ENCODE data around the gene DOCK11.
A peak's percentile ranks its signal among the peaks of the same experiment; 100 is the strongest.

The DOCK11 gene

DNA sequence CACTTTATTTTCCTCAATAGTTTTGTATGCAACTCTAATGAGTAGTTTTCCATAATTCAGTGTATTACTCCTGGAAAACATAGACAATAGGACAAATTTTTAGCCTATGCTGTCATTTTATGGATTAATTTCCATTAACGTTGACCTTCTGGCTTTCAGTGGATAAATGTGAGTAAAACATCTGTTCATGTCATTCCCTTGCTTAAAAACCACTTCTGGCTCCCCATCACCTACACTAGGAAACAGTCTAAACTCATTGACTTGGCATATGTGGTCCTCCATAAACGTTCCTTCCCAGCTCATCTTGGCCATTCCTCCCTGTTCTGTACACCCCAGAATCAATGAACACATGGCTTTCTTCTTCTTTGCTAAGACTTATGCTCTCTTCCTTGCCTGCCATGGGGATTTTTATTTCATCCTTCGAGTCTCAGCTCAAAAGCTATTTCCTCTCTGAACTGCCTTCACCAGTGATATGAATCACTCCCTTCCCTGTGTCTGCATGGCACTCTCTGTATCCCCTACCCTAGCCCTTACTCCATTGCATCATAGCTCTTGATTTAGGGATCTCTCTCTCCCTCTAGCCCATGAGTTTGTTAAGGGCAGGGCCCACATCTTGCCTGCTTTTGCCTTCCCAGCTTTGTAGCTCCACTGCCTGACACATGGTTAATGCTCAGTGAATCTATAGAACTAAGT is 34.8 kb downstream of the DOCK11 start:
- peak; percentile 63 for DNase-seq (ENCODE audit: low read depth)

DNA sequence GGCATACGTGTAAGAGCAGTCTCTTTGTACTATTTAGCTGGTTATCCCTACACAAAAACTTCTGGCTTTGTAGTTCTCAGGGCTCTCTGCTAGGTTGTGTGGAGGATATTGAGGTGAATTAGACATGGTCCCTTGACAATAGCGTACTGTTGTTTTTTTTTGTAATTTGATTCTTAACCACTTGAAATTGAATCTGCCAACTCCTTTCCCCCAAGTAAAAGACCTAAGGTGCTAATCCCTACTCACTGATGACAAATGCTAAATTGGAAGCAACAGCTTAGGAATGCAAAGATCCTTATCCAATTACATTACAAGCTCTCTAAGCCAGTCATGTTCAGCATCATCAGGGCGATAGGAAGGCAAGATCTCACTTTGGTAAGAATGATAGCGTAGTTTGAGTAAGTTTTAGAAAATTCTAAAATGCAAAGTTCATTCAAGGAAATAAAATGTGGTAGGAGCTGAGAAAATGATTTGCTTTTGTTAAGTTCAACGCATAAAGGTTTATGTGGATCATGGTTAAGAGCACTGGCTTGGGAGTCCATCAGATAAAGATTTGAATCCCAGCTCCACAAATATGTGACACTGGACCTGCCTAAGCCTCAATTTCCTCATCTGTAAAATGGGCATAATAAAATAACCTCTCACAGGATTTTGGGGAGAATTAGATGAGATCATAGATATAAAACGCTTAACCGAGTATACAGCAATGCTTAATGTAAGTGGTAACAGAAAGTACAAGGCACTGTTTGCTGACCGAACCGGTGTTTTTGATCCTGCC is 39.3 kb downstream of the DOCK11 start:
- TF ChIP-seq, protein P1, sequence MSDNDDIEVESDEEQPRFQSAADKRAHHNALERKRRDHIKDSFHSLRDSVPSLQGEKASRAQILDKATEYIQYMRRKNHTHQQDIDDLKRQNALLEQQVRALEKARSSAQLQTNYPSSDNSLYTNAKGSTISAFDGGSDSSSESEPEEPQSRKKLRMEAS (IDR thresholded peaks at IDR 0.05; ENCODE audit: low read depth, low read length): no peak
- TF ChIP-seq, protein P2, sequence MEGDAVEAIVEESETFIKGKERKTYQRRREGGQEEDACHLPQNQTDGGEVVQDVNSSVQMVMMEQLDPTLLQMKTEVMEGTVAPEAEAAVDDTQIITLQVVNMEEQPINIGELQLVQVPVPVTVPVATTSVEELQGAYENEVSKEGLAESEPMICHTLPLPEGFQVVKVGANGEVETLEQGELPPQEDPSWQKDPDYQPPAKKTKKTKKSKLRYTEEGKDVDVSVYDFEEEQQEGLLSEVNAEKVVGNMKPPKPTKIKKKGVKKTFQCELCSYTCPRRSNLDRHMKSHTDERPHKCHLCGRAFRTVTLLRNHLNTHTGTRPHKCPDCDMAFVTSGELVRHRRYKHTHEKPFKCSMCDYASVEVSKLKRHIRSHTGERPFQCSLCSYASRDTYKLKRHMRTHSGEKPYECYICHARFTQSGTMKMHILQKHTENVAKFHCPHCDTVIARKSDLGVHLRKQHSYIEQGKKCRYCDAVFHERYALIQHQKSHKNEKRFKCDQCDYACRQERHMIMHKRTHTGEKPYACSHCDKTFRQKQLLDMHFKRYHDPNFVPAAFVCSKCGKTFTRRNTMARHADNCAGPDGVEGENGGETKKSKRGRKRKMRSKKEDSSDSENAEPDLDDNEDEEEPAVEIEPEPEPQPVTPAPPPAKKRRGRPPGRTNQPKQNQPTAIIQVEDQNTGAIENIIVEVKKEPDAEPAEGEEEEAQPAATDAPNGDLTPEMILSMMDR (IDR thresholded peaks at IDR 0.05; ENCODE audit: low read depth, low read length): no peak
- no peak for TF ChIP-seq POLR2A (IDR thresholded peaks at IDR 0.05; ENCODE audit: extremely low read depth, insufficient read length)
- TF ChIP-seq MYC (IDR thresholded peaks at IDR 0.05; ENCODE audit: low read depth, low read length): no peak
- H3K4me3 ChIP-seq (ENCODE audit: low read depth, low read length): no peak overlapping the region
- no peak for DNase-seq (ENCODE audit: low read depth)

More for the DNA sequence above, 34.8 kb downstream of the DOCK11 start:
- TF ChIP-seq MYC (IDR thresholded peaks at IDR 0.05; ENCODE audit: low read depth, low read length) (no peak), POLR2A (IDR thresholded peaks at IDR 0.05; ENCODE audit: extremely low read depth, insufficient read length) (no peak)
- TF ChIP-seq, protein P2 (IDR thresholded peaks at IDR 0.05; ENCODE audit: low read depth, low read length): no peak
- TF ChIP-seq, protein P1 (IDR thresholded peaks at IDR 0.05; ENCODE audit: low read depth, low read length): no peak
- no peak overlapping the region for H3K4me3 ChIP-seq (ENCODE audit: low read depth, low read length)

DNA sequence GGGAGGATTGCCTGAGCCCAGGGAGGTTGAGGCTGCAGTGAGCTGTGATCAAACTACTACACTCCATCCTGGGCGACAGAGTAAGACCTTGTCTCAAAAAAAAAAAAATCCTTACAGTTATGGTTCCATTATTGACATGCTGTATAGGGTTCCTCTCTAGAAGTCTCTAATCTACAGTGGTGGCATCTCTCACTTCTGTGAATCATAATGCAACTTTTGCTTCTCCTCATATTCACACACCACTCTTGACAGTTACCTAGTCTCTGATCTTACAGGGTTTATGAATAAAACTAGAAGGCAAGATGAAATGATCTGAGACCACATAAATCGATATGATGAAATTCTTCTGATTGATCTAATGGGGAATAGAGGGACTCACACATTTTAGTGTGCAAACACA is 40.6 kb downstream of the DOCK11 start:
- H3K4me3 ChIP-seq (ENCODE audit: low read depth, low read length): no peak overlapping the region
- TF ChIP-seq, protein P2 (IDR thresholded peaks at IDR 0.05; ENCODE audit: low read depth, low read length): no peak
- TF ChIP-seq MYC (IDR thresholded peaks at IDR 0.05; ENCODE audit: low read depth, low read length) (no peak), POLR2A (IDR thresholded peaks at IDR 0.05; ENCODE audit: extremely low read depth, insufficient read length) (no peak)
- TF ChIP-seq, protein P1 (IDR thresholded peaks at IDR 0.05; ENCODE audit: low read depth, low read length): no peak

DNA sequence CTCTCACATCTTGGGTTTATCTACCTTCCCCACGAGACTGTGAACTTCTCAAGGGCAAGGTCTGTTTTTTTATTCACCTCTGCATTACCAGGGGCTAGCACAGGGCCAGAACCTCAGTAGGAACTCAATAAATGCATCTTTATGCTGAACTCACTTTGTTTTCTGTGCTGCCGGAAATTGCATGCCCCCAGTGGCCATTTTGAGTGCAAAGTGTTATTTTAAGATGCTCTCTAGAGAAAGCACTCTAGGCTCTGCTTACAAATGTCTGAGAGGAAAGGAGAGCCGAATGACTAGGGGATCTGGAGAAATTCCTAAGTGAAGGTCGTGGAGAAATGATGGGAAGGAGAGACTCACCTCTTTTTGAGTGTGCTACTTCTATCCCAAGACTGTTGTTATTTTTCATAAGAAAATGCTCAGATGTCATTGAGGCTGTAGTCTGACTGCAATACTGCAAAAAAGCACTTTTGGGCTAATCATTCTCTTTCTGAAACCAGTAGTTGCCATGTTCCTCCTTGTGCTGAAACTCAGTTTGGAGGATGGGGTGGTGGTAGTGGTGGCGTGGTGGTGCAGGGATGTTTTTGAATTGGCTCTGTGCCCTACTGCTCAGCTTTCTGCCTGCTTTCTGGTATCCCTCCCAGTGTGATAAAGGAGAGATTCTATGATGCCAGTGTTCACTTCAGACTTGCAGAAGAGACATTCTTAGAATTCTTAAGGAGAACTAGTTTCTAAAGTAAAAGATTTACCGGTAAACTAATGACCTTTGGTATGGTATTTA is 41.3 kb downstream of the DOCK11 start:
- TF ChIP-seq, protein P1 (IDR thresholded peaks at IDR 0.05; ENCODE audit: low read depth, low read length): no peak
- no peak for TF ChIP-seq POLR2A (IDR thresholded peaks at IDR 0.05; ENCODE audit: extremely low read depth, insufficient read length)
- TF ChIP-seq, protein P2 (IDR thresholded peaks at IDR 0.05; ENCODE audit: low read depth, low read length): peak; percentile 9
- H3K4me3 ChIP-seq (ENCODE audit: low read depth, low read length): no peak overlapping the region
- peak; percentile 11 for DNase-seq (ENCODE audit: low read depth)

More for the DNA sequence above, 40.6 kb downstream of the DOCK11 start:
- no peak for DNase-seq (ENCODE audit: low read depth)

DNA sequence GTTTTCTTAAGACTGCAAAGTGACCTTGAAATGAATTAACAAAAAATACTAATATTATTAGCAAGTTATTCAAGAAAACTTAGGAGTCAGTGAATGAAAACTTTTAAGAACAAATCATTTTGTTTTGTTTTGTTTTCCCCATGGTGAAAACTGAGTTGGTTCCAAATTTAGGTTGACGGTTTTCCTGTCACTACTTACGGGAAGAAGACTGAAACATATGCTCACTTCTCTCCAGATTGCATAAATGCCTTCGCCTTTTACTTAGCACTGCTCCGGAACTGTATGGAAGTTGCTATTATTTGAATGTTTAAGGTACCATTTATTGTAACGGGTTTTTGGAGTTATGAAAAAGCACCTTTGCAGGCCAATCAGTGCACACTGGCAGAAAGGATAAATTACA is 42.8 kb downstream of the DOCK11 start:
- no peak overlapping the region for H3K4me3 ChIP-seq (ENCODE audit: low read depth, low read length)
- TF ChIP-seq, protein P1 (IDR thresholded peaks at IDR 0.05; ENCODE audit: low read depth, low read length): no peak
- TF ChIP-seq POLR2A (IDR thresholded peaks at IDR 0.05; ENCODE audit: extremely low read depth, insufficient read length) (no peak), MYC (IDR thresholded peaks at IDR 0.05; ENCODE audit: low read depth, low read length) (no peak)
- TF ChIP-seq, protein P2 (IDR thresholded peaks at IDR 0.05; ENCODE audit: low read depth, low read length): no peak
- no peak for DNase-seq (ENCODE audit: low read depth)

Data from NB4 (cell line).